Breast epithelium (tissue), 4 donors: ENCODE results near the gene OSBPL2. TPM values are rescaled to one million over a fixed set of nuclear protein-coding genes. Genes with fewer than 3 reads are reported as not detected.

Experiments used
- DNase-seq, 2 donors: peaks; one replicate each; pipeline ENCODE4 v3.0.0-alpha.2; 2019; ENCODE audit warnings: low spot score in 2 of 2
- H3K27ac ChIP-seq, 2 donors: fragments of 200-600 bp; sonication (generic) in 1 of 2; one replicate each; pipeline ENCODE4 v1.5.1; 2016 to 2019; ENCODE audit warnings: mild to moderate bottlenecking in 1 of 2
- H3K27me3 ChIP-seq, 2 donors: fragments of 200-600 bp; sonication (generic) in 1 of 2; one replicate each; pipeline versions ENCODE4 v1.5.1 to v1.6.0; 2017 to 2019; ENCODE audit warnings: control low read depth in 1 of 2, mild to moderate bottlenecking in 1 of 2
- H3K36me3 ChIP-seq: fragments of 200-600 bp; one replicate; pipeline ENCODE4 v1.5.1; 2019
- H3K4me1 ChIP-seq, 2 donors: fragments of 200-600 bp; sonication (generic); one replicate each; pipeline ENCODE4 v1.5.1; 2016 to 2019; ENCODE audit warnings: control low read depth in 1 of 2
- H3K4me3 ChIP-seq, 3 donors: fragments of 200-600 bp; sonication (generic); 1 replicate in 2 of 3; 2 replicates in 1 of 3; pipeline ENCODE4 v1.5.1; 2016 to 2019; ENCODE audit warnings: mild to moderate bottlenecking in 3 of 3, moderate library complexity in 2 of 3
- H3K9me3 ChIP-seq, 2 donors: fragments of 200-600 bp; sonication (generic) in 1 of 2; one replicate each; pipeline ENCODE4 v1.5.1; 2016 to 2019; ENCODE audit warnings: control low read depth in 1 of 2
- POLR2A ChIP-seq: fragments of 450-650 bp; IDR thresholded peaks from one replicate; pipeline ENCODE4 v1.6.1; 2016; ENCODE audit warnings: antibody characterized with exemption, mild to moderate bottlenecking, moderate library complexity
- POLR2AphosphoS5 ChIP-seq, 3 donors: sonication (generic); formaldehyde crosslinking; IDR thresholded peaks; one replicate each; pipeline ENCODE4 v1.6.1; 2017; ENCODE audit warnings: antibody characterized with exemption in 3 of 3
- intact Hi-C: fragments of 100-400 bp; cut with DNase I; formaldehyde crosslinking; loops from one replicate; pipeline ENCODE4 v1.15.1; 2023; ENCODE audit warnings: low total_unique reads
- total RNA-seq, 3 donors: library from RNA; depleted of rRNA; stranded (reverse); fragments of >200 nt; gene quantifications; one replicate each; pipeline ENCODE4 v1.1.0, GENCODE V29; 2016
- TF ChIP-seq, protein P1 (sequence below), 3 donors: fragments of 450-650 bp; IDR thresholded peaks; one replicate each; pipeline ENCODE4 v1.5.1; 2016 to 2017; ENCODE audit warnings: antibody characterized with exemption in 3 of 3, mild to moderate bottlenecking in 3 of 3, moderate library complexity in 3 of 3

OSBPL2 gene
- total RNA-seq, 3 donors from 2014 or later: 25.0 to 46.1 (median 38.0) TPM

DNA sequence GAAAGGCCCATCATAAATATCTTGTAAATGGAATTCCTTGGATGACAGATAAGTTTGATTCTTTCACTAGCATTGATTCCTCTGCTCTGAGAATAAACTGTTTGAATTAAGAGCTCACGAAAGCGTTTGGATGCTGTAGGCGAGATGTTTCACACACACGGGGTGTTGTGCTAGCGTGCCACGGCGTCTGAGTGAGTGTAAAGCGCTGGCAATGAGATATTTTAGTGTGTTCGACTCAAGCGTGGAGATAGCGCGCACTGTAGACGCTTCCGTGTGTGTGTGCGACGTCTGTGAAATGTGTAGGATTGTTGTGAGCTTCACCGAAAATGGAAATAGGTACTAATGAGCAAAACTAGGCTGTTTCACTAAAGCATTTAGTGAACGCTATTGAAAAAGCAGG is 35.1 kb downstream of the OSBPL2 start:
- DNase-seq: no peak
- no peaks in the 10 kb centered on the region for H3K27me3 ChIP-seq
- H3K27ac ChIP-seq: no peak overlapping the region
- H3K36me3 ChIP-seq: peaks cover 10% of the 10 kb centered on the region
- H3K9me3 ChIP-seq: no peaks in the 10 kb centered on the region
- intact Hi-C loops: no loop called here
- no peaks in the 10 kb centered on the region for H3K4me1 ChIP-seq
- no peak overlapping the region for H3K4me3 ChIP-seq
- TF ChIP-seq, protein P1, sequence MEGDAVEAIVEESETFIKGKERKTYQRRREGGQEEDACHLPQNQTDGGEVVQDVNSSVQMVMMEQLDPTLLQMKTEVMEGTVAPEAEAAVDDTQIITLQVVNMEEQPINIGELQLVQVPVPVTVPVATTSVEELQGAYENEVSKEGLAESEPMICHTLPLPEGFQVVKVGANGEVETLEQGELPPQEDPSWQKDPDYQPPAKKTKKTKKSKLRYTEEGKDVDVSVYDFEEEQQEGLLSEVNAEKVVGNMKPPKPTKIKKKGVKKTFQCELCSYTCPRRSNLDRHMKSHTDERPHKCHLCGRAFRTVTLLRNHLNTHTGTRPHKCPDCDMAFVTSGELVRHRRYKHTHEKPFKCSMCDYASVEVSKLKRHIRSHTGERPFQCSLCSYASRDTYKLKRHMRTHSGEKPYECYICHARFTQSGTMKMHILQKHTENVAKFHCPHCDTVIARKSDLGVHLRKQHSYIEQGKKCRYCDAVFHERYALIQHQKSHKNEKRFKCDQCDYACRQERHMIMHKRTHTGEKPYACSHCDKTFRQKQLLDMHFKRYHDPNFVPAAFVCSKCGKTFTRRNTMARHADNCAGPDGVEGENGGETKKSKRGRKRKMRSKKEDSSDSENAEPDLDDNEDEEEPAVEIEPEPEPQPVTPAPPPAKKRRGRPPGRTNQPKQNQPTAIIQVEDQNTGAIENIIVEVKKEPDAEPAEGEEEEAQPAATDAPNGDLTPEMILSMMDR (IDR thresholded peaks at IDR 0.05): no peak
- TF ChIP-seq POLR2A (no peak), POLR2AphosphoS5 (IDR thresholded peaks at IDR 0.05) (no peak)

- Histone ChIP-seq H3K27me3 (no peaks in the 10 kb centered on the region), H3K9me3 (no peaks in the 10 kb centered on the region), H3K27ac (no peak overlapping the region), H3K4me3 (no peak overlapping the region), H3K4me1 (no peaks in the 10 kb centered on the region), H3K36me3 (peaks cover 10% of the 10 kb centered on the region)
- TF ChIP-seq POLR2A (no peak), POLR2AphosphoS5 (IDR thresholded peaks at IDR 0.05) (no peak)
- TF ChIP-seq, protein P1 (IDR thresholded peaks at IDR 0.05): no peak
- intact Hi-C loops: no loop called here
- no peak for DNase-seq
Observed at GRCh38 chr20:62274332-62274950, 36.1 kb downstream of the OSBPL2 start.

- Histone ChIP-seq H3K27ac (no peak overlapping the region), H3K9me3 (no peaks in the 10 kb centered on the region), H3K36me3 (peaks cover 10% of the 10 kb centered on the region), H3K4me3 (no peak overlapping the region), H3K27me3 (no peaks in the 10 kb centered on the region), H3K4me1 (no peaks in the 10 kb centered on the region)
- no peak for DNase-seq
- TF ChIP-seq, protein P1 (IDR thresholded peaks at IDR 0.05): no peak
- TF ChIP-seq POLR2AphosphoS5 (IDR thresholded peaks at IDR 0.05) (no peak), POLR2A (no peak)
- intact Hi-C loops: no loop called here
Observed at GRCh38 chr20:62275219-62275618, 36.9 kb downstream of the OSBPL2 start.

DNA sequence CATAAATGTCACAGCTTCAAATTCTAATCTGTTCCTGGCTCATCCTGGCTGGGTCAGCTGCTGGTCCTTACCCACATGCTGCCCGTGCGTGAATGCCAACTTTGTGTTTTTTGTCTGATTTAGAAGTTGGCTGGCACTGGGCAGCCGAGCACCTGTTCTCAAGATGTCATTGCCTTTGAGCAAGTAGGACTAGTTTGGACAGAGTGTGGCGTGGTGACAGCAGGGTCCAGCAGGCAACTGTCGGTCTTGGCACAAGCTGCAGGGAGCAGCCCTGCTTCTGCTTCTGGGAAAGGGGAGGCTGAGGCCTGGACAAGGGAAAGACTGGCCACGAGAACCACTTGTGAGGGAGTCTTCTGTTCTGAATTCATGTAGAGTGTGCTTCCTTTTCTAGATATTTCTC is 38.1 kb downstream of the OSBPL2 start:
- no peaks in the 10 kb centered on the region for H3K9me3 ChIP-seq
- DNase-seq: no peak
- intact Hi-C loops: no loop called here
- TF ChIP-seq POLR2AphosphoS5 (IDR thresholded peaks at IDR 0.05) (no peak), POLR2A (no peak)
- TF ChIP-seq, protein P1 (IDR thresholded peaks at IDR 0.05): no peak
- no peaks in the 10 kb centered on the region for H3K4me1 ChIP-seq
- H3K36me3 ChIP-seq: peaks cover 19% of the 10 kb centered on the region
- H3K27ac ChIP-seq: no peak overlapping the region
- no peak overlapping the region for H3K4me3 ChIP-seq
- no peaks in the 10 kb centered on the region for H3K27me3 ChIP-seq

DNA sequence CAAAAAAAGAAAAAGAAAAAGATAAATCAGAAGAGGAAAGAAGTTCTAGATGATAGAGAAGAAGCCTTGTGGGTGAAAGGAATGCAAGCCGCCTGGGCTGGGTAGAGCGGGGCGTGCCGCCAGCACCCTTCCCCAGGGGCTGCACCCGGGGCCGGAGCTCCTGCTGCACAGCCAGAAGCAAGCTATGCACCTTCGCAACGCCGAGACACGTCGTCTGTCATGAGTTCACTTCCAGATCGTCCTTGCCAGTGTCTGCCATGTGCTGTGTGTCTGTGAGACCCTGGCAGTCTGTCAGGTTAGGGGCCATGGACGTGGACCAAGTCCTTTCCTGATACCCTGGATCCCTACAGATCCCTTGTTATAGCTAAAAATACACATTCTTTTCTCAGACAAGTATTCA is 38.9 kb downstream of the OSBPL2 start:
- Histone ChIP-seq H3K27ac (no peak overlapping the region), H3K4me1 (no peaks in the 10 kb centered on the region), H3K36me3 (peaks cover 20% of the 10 kb centered on the region), H3K9me3 (no peaks in the 10 kb centered on the region), H3K27me3 (no peaks in the 10 kb centered on the region), H3K4me3 (no peak overlapping the region)
- TF ChIP-seq, protein P1 (IDR thresholded peaks at IDR 0.05): no peak
- TF ChIP-seq POLR2A: no peak
- TF ChIP-seq POLR2AphosphoS5 (IDR thresholded peaks at IDR 0.05): no peak
- intact Hi-C loops: no loop called here
- DNase-seq: no peak
